Transverse colon (tissue), 1 donor: ENCODE results near the gene THADA.

ENCODE experiments used
- EP300 ChIP-seq: sonication (generic); formaldehyde crosslinking; IDR thresholded peaks from one replicate; pipeline ENCODE4 v1.6.1; 2017; ENCODE audit warnings: antibody characterized with exemption, low read depth
- POLR2A ChIP-seq: fragments of 450-650 bp; IDR thresholded peaks from one replicate; pipeline ENCODE4 v1.6.1; 2016; ENCODE audit warnings: antibody characterized with exemption, mild to moderate bottlenecking, moderate library complexity

GRCh38 chr2:43423941-43424261, 171.9 kb downstream of the THADA start:
- TF ChIP-seq POLR2A (no peak), EP300 (no peak)
